ENCODE measurements around the gene TNFRSF25. TPM values are rescaled to one million over a fixed set of nuclear protein-coding genes. Genes with fewer than 3 reads are reported as not detected.

TNFRSF25 gene
- polyA plus RNA-seq, 1 of the 3 experiments (the other 2 are of a cell fraction): 20.8 TPM

- Histone ChIP-seq H3K27me3 (ENCODE audit: insufficient read depth) (no peaks in the 10 kb centered on the region; the same call in 1 of the 2 replicates), H3K27ac (ENCODE audit: low read depth in 2 of 2, low read length in 1 of 2) (no peak overlapping the region), H3K36me3 (replicated peaks in 1 of 2; ENCODE audit: control insufficient read depth in 1 of 2, insufficient read depth in 2 of 2, low read length in 1 of 2) (no peaks in the 10 kb centered on the region), H3K4me1 (ENCODE audit: control insufficient read depth in 1 of 2, insufficient read depth in 2 of 2, low read depth in 1 of 2, low read length in 1 of 2) (no peaks in the 10 kb centered on the region; a peak in 1 of 4 replicates), H3K9me2 (no peaks in the 10 kb centered on the region), H3K79me2 (ENCODE audit: insufficient read depth) (no peaks in the 10 kb centered on the region), H3K4me2 (no peak overlapping the region), H3F3A (replicated peaks; ENCODE audit: insufficient read depth) (peaks cover 5% of the 10 kb centered on the region), H4K20me1 (ENCODE audit: insufficient read depth) (no peaks in the 10 kb centered on the region), H3K4me3 (ENCODE audit: low read depth in 2 of 2, low read length in 1 of 2) (no peak overlapping the region), H3K9me3 (no peaks in the 10 kb centered on the region), H3K9ac (no peak overlapping the region), H2AFZ (ENCODE audit: low read depth) (no peak overlapping the region)
- DNase-seq: no peak
- TF ChIP-seq TAF1 (IDR thresholded peaks at IDR 0.05; ENCODE audit: borderline replicate concordance, low read depth, low read length) (no peak), GABPA (IDR thresholded peaks at IDR 0.05; ENCODE audit: low read depth) (no peak), RXRA (IDR thresholded peaks at IDR 0.05; ENCODE audit: borderline replicate concordance, low read depth) (no peak), RFX5 (IDR thresholded peaks at IDR 0.05; ENCODE audit: low read length) (no peak), YY1 (IDR thresholded peaks at IDR 0.05; ENCODE audit: low read depth) (no peak), CTCF (IDR thresholded peaks at IDR 0.05) (no peak), REST (IDR thresholded peaks at IDR 0.05; ENCODE audit: low read depth, low read length) (no peak), MEF2A (IDR thresholded peaks at IDR 0.05; ENCODE audit: borderline replicate concordance, low read depth) (no peak), GATA2 (CRISPR knock-in tag; IDR thresholded peaks at IDR 0.05) (no peak), USF1 (IDR thresholded peaks at IDR 0.05; ENCODE audit: borderline replicate concordance, low read depth) (no peak), POLR2AphosphoS5 (IDR thresholded peaks at IDR 0.05; ENCODE audit: low read depth, low read length) (no peak), FOXJ3 (CRISPR knock-in tag; IDR thresholded peaks at IDR 0.05) (no peak), NFIC (IDR thresholded peaks at IDR 0.05; ENCODE audit: borderline replicate concordance) (no peak), PBX3 (IDR thresholded peaks at IDR 0.05) (no peak)
- TF ChIP-seq, protein P1, sequence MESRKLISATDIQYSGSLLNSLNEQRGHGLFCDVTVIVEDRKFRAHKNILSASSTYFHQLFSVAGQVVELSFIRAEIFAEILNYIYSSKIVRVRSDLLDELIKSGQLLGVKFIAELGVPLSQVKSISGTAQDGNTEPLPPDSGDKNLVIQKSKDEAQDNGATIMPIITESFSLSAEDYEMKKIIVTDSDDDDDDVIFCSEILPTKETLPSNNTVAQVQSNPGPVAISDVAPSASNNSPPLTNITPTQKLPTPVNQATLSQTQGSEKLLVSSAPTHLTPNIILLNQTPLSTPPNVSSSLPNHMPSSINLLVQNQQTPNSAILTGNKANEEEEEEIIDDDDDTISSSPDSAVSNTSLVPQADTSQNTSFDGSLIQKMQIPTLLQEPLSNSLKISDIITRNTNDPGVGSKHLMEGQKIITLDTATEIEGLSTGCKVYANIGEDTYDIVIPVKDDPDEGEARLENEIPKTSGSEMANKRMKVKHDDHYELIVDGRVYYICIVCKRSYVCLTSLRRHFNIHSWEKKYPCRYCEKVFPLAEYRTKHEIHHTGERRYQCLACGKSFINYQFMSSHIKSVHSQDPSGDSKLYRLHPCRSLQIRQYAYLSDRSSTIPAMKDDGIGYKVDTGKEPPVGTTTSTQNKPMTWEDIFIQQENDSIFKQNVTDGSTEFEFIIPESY (IDR thresholded peaks at IDR 0.05; ENCODE audit: borderline replicate concordance, low read depth): no peak
- POLR2A ChIA-PET: no interaction called here
- CTCF ChIA-PET: interaction anchor here (0.8 to 13.6 kb wide), 5 partner anchors 16 to 190 kb away, joined by 3 to 290 read pairs (median 3); partner anchors contain the start of genes ESPN and HES2
- 90% methylated on average over 2 of the region's 3 CpGs for WGBS (ENCODE audit: low lambda C conversion rate)
These were observed 30.4 kb downstream of the TNFRSF25 start for GRCh38 chr1:6435547-6435946.
